ENCODE measurements around the gene ESD. TPM values are rescaled to one million over a fixed set of nuclear protein-coding genes. Genes with fewer than 3 reads are reported as not detected.

The ESD gene
- total and polyA plus RNA-seq, 2 of the 13 experiments (the other 11 are each of a cell fraction or from before 2014, with no cell fraction given) = 118 to 147 TPM

GRCh38 chr13:46745062-46745461, 51.9 kb downstream of the ESD start:
- in situ Hi-C loops (cut with HindIII; ENCODE audit: extremely low pct_ligation_motif_present, low pct_unique_long_range_greater_than_20kb) = no loop called here
- Histone ChIP-seq H3K4me2 (ENCODE audit: low read depth, low read length) (no peak overlapping the region), H2AFZ (ENCODE audit: low read length) (no peak overlapping the region), H3K27me3 (ENCODE audit: control insufficient read depth in 1 of 2, insufficient read depth in 2 of 2, low read length in 2 of 2) (no peaks in the 10 kb centered on the region), H3K4me1 (ENCODE audit: insufficient read depth, low read length) (peaks cover 9% of the 10 kb centered on the region), H3K4me3 (replicated peaks in 1 of 3; ENCODE audit: insufficient read depth in 1 of 3, low read depth in 2 of 3, low read length in 3 of 3) (no peak overlapping the region), H3K36me3 (replicated peaks in 1 of 2; ENCODE audit: control insufficient read depth in 1 of 2, insufficient read depth in 2 of 2, low read length in 2 of 2) (peaks cover 4 to 28% of the 10 kb centered on the region in 2 experiments; a peak in 4 of 5 replicates), H3K27ac (ENCODE audit: extremely low read length, insufficient read depth, low read length) (no peak overlapping the region), H3K9me3 (ENCODE audit: low read length) (no peaks in the 10 kb centered on the region), H3K79me2 (ENCODE audit: insufficient read depth, low read length) (no peaks in the 10 kb centered on the region), H4K20me1 (ENCODE audit: insufficient read depth, low read length) (no peaks in the 10 kb centered on the region), H3K9ac (ENCODE audit: insufficient read depth, low read depth, low read length) (no peak overlapping the region)
- TF ChIP-seq DMTF1 (CRISPR knock-in tag; IDR thresholded peaks at IDR 0.05) (no peak), ZBTB40 (IDR thresholded peaks at IDR 0.05) (peak; percentile 8; the same call in 1 of the 2 replicates), ZBTB40 (CRISPR knock-in tag; IDR thresholded peaks at IDR 0.05) (peak; percentile 94), ZMYM4 (CRISPR knock-in tag; IDR thresholded peaks at IDR 0.05) (no peak), MBD4 (IDR thresholded peaks at IDR 0.05; ENCODE audit: borderline replicate concordance, low read length) (no peak)
- CTCF ChIA-PET (ENCODE audit: low intra/inter-chr PET ratio, low total read pairs) = no interaction called here
- 98% methylated on average over 4 of the region's 4 CpGs for WGBS (ENCODE audit: low lambda C conversion rate)
- POLR2A ChIA-PET = no interaction called here
- FAIRE-seq (no peak), DNase-seq (ENCODE audit: low spot score) (no peak), ATAC-seq (no peak)
- intact Hi-C loops (cut with micrococcal nuclease; ENCODE audit: unreplicated experiment) = no loop called here
- BruUV-seq (replicated peaks) = no TSS peak
